A549 (cell line): ENCODE data around the gene PPP1R8. TPM values are rescaled to one million over a fixed set of nuclear protein-coding genes. Genes with fewer than 3 reads are reported as not detected.
"Not testable (repeated sequence)": the region's sequence is repeated elsewhere in the genome, so short reads cannot be mapped to it uniquely, and the experiment has no call there.

Source experiments
- ATAC-seq, 2 experiments: fragments of 200-7000 bp in 1 of 2; fragments of >200 bp in 1 of 2; cut with Nextera tagmentation in 1 of 2; cut with Tn5 transposase in 1 of 2; 3 replicates each; pipeline versions ENCODE4 v1.8.0 to v1.9.1; 2018 to 2020; ENCODE audit warnings: mild to moderate bottlenecking in 1 of 2, moderate library complexity in 1 of 2
- CTCF ChIA-PET: fragments of 300-600 bp; sonication (Branson Sonifier 250); formaldehyde crosslinking; extraction: SDS; loops from one replicate; lab custom pipeline; 2021; ENCODE audit warnings: antibody characterized with exemption, inconsistent platforms; lab: Yijun Ruan, JAX
- POLR2A ChIA-PET: fragments of 350-600 bp; formaldehyde crosslinking; extraction: SDS; loops from one replicate; lab custom pipeline; 2021; ENCODE audit warnings: antibody characterized with exemption, inconsistent platforms; lab: Yijun Ruan, JAX
- DNase-seq, 2 experiments: peaks; one replicate each; pipeline versions ENCODE4 v3.0.0 to v3.0.0-alpha.2; 2011 to 2016; ENCODE audit warnings: low read depth in 1 of 2, low spot score in 1 of 2
- FAIRE-seq: peaks from 2 replicates; lab custom pipeline; 2011; peaks lifted over from hg19 to GRCh38; lab: Jason Lieb, UNC
- H3K27ac ChIP-seq, 2 experiments: fragments of >200 bp; sonication (Bioruptor Twin); formaldehyde crosslinking; 3 replicates each; pipeline ENCODE4 v1.5.1; 2016 to 2017
- H3K4me1 ChIP-seq: fragments of >200 bp; sonication (Bioruptor Twin); formaldehyde crosslinking; 3 replicates; pipeline ENCODE4 v1.6.1; 2016
- H3K4me2 ChIP-seq: fragments of >200 bp; sonication (Bioruptor Twin); formaldehyde crosslinking; 3 replicates; pipeline ENCODE4 v1.6.1; 2016
- H3K4me3 ChIP-seq: fragments of >200 bp; sonication (Bioruptor Twin); formaldehyde crosslinking; 3 replicates; pipeline ENCODE4 v1.5.1; 2016
- H3K9me3 ChIP-seq: fragments of >200 bp; sonication (Bioruptor Twin); formaldehyde crosslinking; 3 replicates; pipeline ENCODE4 v1.6.1; 2016
- CBX2 ChIP-seq: fragments of 200-600 bp; sonication (generic); IDR thresholded peaks from 2 replicates; pipeline ENCODE4 v1.6.1; 2016; ENCODE audit warnings: low read depth, mild to moderate bottlenecking, borderline replicate concordance
- CTCF ChIP-seq: fragments of >200 bp; sonication (Bioruptor Twin); formaldehyde crosslinking; IDR thresholded peaks from 3 replicates; pipeline ENCODE4 v1.5.1; 2016
- EP300 ChIP-seq, 2 experiments: fragments of >200 bp; sonication (Bioruptor Twin); formaldehyde crosslinking; IDR thresholded peaks; 2 replicates in 1 of 2; 3 replicates in 1 of 2; pipeline ENCODE4 v1.6.1; 2016 to 2017
- ESRRA ChIP-seq: fragments of 150-350 bp; IDR thresholded peaks from 2 replicates; pipeline ENCODE4 v1.6.1; 2014; ENCODE audit warnings: mild to moderate bottlenecking, low read length, borderline replicate concordance
- KDM1A ChIP-seq: fragments of 200-600 bp; sonication (generic); IDR thresholded peaks from 2 replicates; pipeline ENCODE4 v1.6.1; 2016; ENCODE audit warnings: low read depth, mild to moderate bottlenecking
- MAFK ChIP-seq: fragments of 450-650 bp; IDR thresholded peaks from 2 replicates; pipeline ENCODE4 v1.6.1; 2014; ENCODE audit not compliant: partially characterized antibody
- NFE2L2 ChIP-seq: fragments of 150-350 bp; conservative IDR thresholded peaks from 2 replicates; pipeline ENCODE4 v1.6.1; 2014; ENCODE audit warnings: low read length
- NPAS2 ChIP-seq: fragments of 250-450 bp; sonication (Bioruptor Pico); IDR thresholded peaks from 2 replicates; pipeline ENCODE4 v1.8.0; 2022; ENCODE audit warnings: mild to moderate bottlenecking, moderate library complexity, borderline replicate concordance
- PBX3 ChIP-seq: IDR thresholded peaks from 2 replicates; pipeline ENCODE4 v1.6.1; 2012
- POLR2AphosphoS2 ChIP-seq: conservative IDR thresholded peaks from 2 replicates; pipeline ENCODE4 v1.6.1; 2012; ENCODE audit warnings: low read length, improper control_type of control experiment, inconsistent platforms
- RFX5 ChIP-seq: fragments of 450-650 bp; IDR thresholded peaks from 2 replicates; pipeline ENCODE4 v1.7.1; 2014; ENCODE audit warnings: antibody characterized with exemption, mild to moderate bottlenecking, moderate library complexity
- RNF2 ChIP-seq: fragments of 200-600 bp; sonication (generic); IDR thresholded peaks from 2 replicates; pipeline ENCODE4 v1.6.1; 2016; ENCODE audit warnings: low read depth, mild to moderate bottlenecking, antibody characterized with exemption, moderate library complexity, borderline replicate concordance
- SREBF2 ChIP-seq: fragments of 450-650 bp; IDR thresholded peaks from 2 replicates; pipeline ENCODE4 v1.6.1; 2014; ENCODE audit warnings: mild to moderate bottlenecking, moderate library complexity
- TP53 ChIP-seq: fragments of 250-450 bp; sonication (Bioruptor Pico); IDR thresholded peaks from 2 replicates; pipeline ENCODE4 v1.5.0; 2021; ENCODE audit warnings: mild to moderate bottlenecking, moderate library complexity
- ZSCAN20 ChIP-seq: fragments of 250-450 bp; sonication (Bioruptor Pico); IDR thresholded peaks from 2 replicates; pipeline ENCODE4 v1.8.0; 2022; ENCODE audit warnings: mild to moderate bottlenecking, moderate library complexity
- WGBS: methylation state at CpG from one replicate; pipeline ENCODE4 v1.1.6; 2017; ENCODE audit errors: missing lambda C conversion rate; 5-methylcytosine and 5-hydroxymethylcytosine counted together
- polyA plus RNA-seq, 4 experiments: library from polyadenylated mRNA; depleted of rRNA in 3 of 4; stranded (reverse); fragments of >200 nt; fragmentation: RNase III in 1 of 4; extraction: RNeasy Plus Mini Kit Qiagen cat#74134 plus additional on column Dnase treatment in 1 of 4; gene quantifications; 2 replicates in 3 of 4; 3 replicates in 1 of 4; pipeline ENCODE4 v1.2.3, GENCODE V29; 2011 to 2017

PPP1R8 gene
- polyA plus RNA-seq, 2 of the 4 experiments (the other 2 are of a cell fraction), result 34.0 to 42.0 TPM

GRCh38 chr1:27855085-27855484 lies 24.5 kb downstream of the PPP1R8 start:
- no peak overlapping the region for H3K27ac ChIP-seq
- no peak overlapping the region for H3K4me3 ChIP-seq
- POLR2A ChIA-PET, result no interaction called here
- no peak for DNase-seq
- CTCF ChIA-PET, result interaction anchor here (6.0 kb wide), 1 partner anchor 121 kb away, joined by 126 read pairs; no protein-coding TSS in a partner anchor
- H3K4me1 ChIP-seq, result no peaks in the 10 kb centered on the region
- no peak for ATAC-seq
- 83% methylated on average over 6 of the region's 6 CpGs for WGBS
- TF ChIP-seq CTCF (no peak), ZSCAN20 (CRISPR knock-in tag) (no peak), PBX3 (no peak), SREBF2 (no peak), KDM1A (no peak)
- H3K4me2 ChIP-seq, result no peak overlapping the region
- FAIRE-seq, result no peak
- no peaks in the 10 kb centered on the region for H3K9me3 ChIP-seq

GRCh38 chr1:27856561-27857343 lies 26.2 kb downstream of the PPP1R8 start:
- ATAC-seq (no peak), DNase-seq (no peak), FAIRE-seq (no peak)
- Histone ChIP-seq H3K9me3 (no peaks in the 10 kb centered on the region), H3K4me3 (no peak overlapping the region), H3K4me1 (no peaks in the 10 kb centered on the region), H3K27ac (no peak overlapping the region), H3K4me2 (no peak overlapping the region)
- TF ChIP-seq NPAS2 (no peak), TP53 (CRISPR knock-in tag) (no peak), CBX2 (no peak), MAFK (no peak), RNF2 (no peak), RFX5 (no peak), EP300 (IDR thresholded peaks at IDR 0.05) (no peak), ESRRA (no peak), NFE2L2 (no peak), POLR2AphosphoS2 (no peak)
- ChIA-PET CTCF (interaction anchor here (0.9 to 6.0 kb wide), 20 partner anchors 9 to 352 kb away, joined by 3 to 126 read pairs (median 4); no protein-coding TSS in a partner anchor), POLR2A (no interaction called here)
- 71% methylated on average over 8 of the region's 12 CpGs for WGBS

GRCh38 chr1:27857552-27857951 lies 27.0 kb downstream of the PPP1R8 start:
- FAIRE-seq, H3K27ac ChIP-seq, H3K9me3 ChIP-seq, DNase-seq, ATAC-seq, H3K4me1 ChIP-seq, H3K4me3 ChIP-seq, H3K4me2 ChIP-seq, POLR2A ChIA-PET: not testable (repeated sequence)
- CTCF ChIA-PET, result interaction anchor here (0.6 to 6.0 kb wide), 34 partner anchors 8 to 564 kb away, joined by 3 to 126 read pairs (median 4); partner anchors contain the start of gene SMPDL3B
- WGBS, result 53% methylated on average over 11 of the region's 11 CpGs
